NOMO-1 treated with DMSO at 0.1 percent for 48 hours (cell line): ENCODE data around the gene GALNT13.
A peak's percentile ranks its signal among the peaks of the same experiment; 100 is the strongest.

ENCODE experiments used
- DNase-seq: peaks from one replicate; lab custom pipeline; 2025; ENCODE audit not compliant: unreplicated experiment; lab: John Stamatoyannopoulos, UW

The GALNT13 gene

DNA sequence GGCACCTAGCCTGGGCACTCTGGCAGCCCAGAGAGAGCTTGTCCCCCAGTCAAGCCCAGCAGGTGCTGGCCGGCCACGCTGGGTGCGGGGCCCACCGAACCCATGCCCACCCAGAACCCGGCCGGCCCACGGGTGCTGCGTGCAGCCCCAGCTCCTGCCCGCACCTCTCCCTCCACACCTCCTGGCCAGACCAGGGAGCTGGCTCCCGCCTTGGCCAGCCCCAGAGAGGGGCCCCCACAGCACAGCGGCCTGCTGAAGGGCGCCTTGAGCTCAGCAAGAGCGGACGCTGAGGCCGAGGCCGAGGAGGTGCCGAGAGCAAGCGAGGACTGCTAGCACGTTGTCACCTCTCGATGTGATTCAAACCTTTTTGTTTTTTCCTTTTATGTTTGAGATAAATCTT, 419.8 kb downstream of the GALNT13 start:
- DNase-seq, result no peak

- no peak for DNase-seq
Observed at GRCh38 chr2:154291927-154292326, 420.2 kb downstream of the GALNT13 start.

GRCh38 chr2:154293864-154294263, 422.1 kb downstream of the GALNT13 start:
- no peak for DNase-seq

GRCh38 chr2:154306266-154306970, 434.7 kb downstream of the GALNT13 start:
- no peak for DNase-seq

DNA sequence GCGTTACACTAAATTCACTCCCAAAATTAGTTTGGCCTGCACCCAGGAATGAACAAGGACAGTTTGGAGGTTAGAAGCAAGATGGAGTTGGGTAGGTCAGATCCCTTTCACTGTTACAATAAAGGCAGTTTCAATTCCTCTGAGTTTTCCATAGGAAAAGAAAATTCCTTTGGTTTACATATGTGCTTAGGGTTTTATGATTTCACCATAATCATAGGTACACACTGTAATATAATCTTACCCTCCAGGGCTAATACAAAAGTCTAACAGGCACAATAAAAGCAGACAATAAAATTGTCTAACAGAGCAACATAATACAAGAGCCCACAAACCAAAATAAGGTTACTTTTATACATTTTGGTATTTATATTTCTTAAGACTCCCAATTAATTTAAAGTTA, 435.3 kb downstream of the GALNT13 start:
- DNase-seq, result no peak

DNA sequence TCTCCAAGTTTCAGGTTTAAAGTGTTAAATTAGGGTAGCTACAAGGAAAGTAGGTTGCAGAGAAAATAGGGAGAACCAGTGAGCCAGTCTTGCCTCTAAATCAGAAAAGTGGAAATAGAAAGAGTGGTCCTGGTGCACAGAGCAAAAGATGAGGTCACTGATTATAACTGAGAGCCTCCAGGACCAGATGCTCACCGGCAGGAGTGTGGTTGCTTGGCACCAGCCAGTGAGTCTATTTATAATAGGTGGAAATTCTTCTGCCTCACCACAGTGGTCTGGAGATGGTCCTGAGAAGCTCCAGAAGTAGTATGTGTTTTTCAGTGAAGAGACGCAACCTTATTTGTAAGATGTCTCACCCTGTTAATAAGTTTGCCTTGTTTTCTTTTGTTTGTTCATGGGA, 452.9 kb downstream of the GALNT13 start:
- no peak for DNase-seq

GRCh38 chr2:154329510-154329909, 457.8 kb downstream of the GALNT13 start:
- DNase-seq, result no peak

DNA sequence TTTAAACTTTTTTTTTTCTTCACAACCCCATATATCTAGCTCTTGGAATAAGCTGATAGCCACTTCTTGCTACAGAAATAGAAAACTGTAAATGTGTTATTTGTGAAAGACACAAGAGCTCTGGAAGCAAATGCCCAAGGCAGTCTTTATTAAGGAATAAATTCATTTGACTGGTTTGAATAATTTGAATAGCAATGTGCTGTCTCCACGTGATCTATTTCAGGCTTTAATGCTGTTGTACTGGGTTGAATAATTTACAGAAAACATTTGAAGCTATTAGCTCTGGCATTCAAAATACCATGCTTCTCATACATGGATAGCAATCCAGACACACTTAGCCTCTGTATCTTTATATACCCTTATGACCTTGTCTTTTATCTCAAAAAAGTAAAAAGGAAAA, 460.1 kb downstream of the GALNT13 start:
- DNase-seq, result no peak

- no peak for DNase-seq
Observed at GRCh38 chr2:154336201-154336600, 464.5 kb downstream of the GALNT13 start.

DNA sequence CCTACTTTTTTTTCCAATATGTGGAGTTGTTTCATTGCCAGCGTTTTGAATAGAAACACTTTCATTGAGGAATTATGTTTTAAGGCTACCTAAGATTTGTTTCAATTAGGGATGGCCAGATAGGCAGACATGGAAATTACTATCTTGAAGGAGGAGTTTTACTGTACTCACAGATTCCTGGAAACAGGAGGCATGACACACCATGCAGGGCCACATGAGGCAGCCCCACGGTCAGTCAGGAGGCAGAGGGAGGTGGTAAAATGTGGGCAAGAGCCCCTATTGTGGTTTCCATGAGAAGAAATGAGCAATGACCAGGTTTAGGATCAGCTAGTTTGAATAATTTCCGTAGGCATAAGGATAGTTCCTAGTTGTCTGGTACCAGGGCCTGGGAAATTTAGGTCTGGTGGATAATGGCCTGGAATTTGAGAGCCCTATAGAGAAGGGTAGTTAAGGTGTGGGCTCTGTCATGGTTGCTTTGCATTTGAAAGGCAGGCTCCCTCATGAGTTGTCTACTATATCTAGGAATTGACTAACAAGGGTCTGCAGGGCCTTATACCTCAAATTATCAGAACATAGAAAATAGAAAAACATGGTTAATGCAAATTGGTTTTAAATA, 466.7 kb downstream of the GALNT13 start:
- no peak for DNase-seq

DNA sequence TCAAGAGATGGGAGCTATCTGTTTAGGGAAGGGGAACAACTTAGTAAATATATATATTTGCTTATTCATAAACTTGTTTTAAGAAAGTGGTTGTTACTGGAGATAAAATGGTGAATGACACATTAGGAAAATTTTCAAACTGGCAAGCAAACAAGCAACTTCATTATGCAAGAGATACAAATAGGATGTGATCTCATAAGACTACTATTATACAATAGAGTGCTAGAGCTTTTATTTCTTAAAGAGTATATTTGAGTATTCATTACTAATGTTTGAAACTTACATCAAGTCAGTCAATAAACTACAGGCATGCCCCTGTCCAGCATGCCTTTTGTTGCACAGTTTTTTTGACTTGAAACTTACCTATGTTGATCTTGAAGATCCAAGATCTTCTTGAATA, 471.6 kb downstream of the GALNT13 start:
- no peak for DNase-seq

DNA sequence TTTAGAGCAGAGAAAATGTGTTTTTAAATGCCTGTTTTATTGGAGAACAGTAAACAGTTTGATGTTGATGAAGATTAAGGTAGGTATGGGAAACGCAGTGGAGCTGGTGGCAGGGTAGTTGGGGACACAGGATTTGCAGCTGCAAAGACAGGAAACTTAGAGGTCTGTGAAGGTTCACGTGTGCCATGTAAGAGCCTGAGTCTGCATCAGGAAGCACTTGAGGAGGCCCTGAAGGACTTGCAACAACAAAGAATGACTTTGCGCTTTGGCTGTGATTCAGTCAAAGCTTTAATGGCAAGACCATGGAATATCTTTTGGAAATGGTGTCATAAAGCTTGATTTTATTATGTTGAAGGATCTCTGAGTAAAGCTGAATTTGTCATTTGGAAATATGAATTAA, 479.2 kb downstream of the GALNT13 start:
- no peak for DNase-seq

DNA sequence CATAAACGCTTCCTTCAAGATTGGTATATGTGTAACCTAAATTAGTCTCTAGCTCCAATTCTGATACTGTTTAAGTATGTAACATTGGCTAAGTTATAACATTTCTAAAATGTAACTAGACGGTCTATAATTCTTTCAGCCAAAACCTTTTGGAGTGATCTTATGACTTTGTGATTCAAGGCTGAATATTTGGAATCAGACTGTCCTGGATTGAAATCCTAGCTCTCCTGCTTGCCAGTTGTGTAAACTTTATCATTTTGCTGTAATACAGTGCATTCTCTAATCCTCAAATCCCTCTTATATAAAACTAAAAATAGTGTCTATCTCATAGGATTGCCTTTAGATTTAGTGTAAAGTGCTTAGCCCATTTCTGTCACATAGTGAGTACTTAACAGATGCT, 489.6 kb downstream of the GALNT13 start:
- DNase-seq, result no peak

GRCh38 chr2:154368153-154368552, 496.4 kb downstream of the GALNT13 start:
- no peak for DNase-seq

DNA sequence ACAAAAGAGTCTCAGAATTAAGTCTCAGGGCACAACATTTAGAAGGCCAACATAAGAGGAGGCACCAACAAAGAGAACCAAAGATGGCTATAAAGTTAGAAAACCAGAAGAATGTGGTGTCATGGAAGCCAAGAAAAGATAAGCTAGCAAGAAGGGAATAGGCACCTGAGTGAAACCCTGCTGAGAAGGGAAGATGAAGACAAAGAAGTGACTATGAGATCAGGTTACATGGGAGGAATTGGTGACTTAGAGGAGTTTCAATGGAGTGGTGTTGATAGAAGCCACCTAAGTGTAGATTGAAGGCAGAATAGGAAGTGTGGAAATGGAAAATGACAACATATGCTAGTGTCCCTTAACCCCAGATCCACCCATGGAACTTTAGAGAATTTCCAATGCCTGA, 499.2 kb downstream of the GALNT13 start:
- DNase-seq, result no peak

- DNase-seq, result no peak
Observed at GRCh38 chr2:154374416-154374815, 502.7 kb downstream of the GALNT13 start.

DNA sequence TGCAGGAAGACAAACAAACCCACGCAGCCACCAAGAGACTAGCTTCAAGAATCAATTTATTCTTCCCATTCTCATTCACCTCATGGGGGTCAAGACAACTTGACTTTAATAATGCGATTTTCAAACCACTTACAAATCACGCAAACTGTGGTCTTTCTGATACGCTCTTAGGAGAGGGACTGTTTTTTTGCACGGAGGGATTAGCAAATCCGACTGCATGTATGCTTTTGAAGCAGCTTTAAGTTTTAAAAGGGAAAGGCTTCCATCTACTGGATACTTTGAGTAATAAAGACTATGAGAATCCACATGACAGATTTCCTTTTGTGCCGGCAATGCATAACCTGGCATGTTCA, 503.8 kb downstream of the GALNT13 start:
- DNase-seq, result peak; percentile 15

GRCh38 chr2:154381931-154382794, 510.4 kb downstream of the GALNT13 start:
- DNase-seq, result no peak

DNA sequence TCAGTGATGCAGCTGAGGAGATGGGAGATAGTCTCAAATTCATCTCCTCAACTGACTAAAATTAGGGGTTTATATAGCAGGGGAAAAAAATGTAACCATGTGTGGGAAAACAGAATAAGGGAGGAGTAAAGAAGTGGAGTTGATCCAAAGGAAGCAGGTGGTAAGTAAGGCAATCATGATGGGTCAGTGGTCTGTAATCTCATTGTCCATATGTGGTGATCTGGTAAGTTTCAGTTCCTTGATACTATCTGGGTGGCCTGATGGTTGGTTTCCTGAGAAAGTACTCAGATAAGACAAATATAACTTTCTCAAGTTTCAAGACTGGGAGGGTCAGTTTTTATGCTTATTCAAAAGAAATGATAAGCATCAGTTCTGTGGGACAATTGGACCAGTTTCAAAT, 514.5 kb downstream of the GALNT13 start:
- no peak for DNase-seq

- DNase-seq, result no peak
Observed at GRCh38 chr2:154391051-154391450, 519.3 kb downstream of the GALNT13 start.

- DNase-seq, result no peak
Observed at GRCh38 chr2:154392256-154392655, 520.5 kb downstream of the GALNT13 start.

DNA sequence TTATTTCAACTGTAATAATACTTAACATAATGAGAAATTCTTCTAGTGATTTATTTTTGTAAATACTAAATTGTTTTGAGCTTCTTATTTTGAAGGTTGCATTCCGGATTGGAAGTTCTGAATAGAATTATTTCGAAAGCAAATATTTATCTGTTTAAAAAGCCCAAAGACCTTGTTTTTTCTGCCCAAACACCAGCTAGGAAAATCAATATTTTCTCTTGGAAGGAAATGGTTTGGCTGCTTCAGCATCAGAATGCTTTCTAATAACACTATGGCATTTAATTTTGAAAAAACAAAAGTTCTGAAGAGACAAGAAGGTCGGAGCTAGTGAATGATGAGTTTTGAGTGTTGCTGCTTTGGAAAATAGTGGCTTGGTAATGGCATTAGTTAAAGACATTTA, 522.9 kb downstream of the GALNT13 start:
- DNase-seq, result no peak
